Caco-2 (cell line): ENCODE data around the gene KLK15. TPM values are rescaled to one million over a fixed set of nuclear protein-coding genes. Genes with fewer than 3 reads are reported as not detected.

Experiments
- BruUV-seq: library from RNA; stranded (reverse); fragments of 400-500 nt; replicated peaks from 2 replicates; lab custom pipeline; 2021; lab: Mats Ljungman, UMichigan
- CTCF ChIA-PET: fragments of 300-600 bp; sonication (Branson Sonifier 250); formaldehyde crosslinking; loops from one replicate; lab custom pipeline; 2022; ENCODE audit warnings: antibody characterized with exemption; lab: Charles Lee
- POLR2A ChIA-PET: fragments of 300-600 bp; sonication (Branson Sonifier 250); formaldehyde crosslinking; loops from one replicate; lab custom pipeline; 2022; ENCODE audit warnings: antibody characterized with exemption; lab: Charles Lee
- DNase-seq, 2 experiments: peaks; one replicate each; pipeline versions ENCODE4 v3.0.0 to v3.0.0-alpha.2; 2020 to 2022
- H3K27me3 ChIP-seq: replicated peaks from 2 replicates; pipeline ENCODE4 v1.6.0; 2011; ENCODE audit warnings: low read length; ENCODE audit not compliant: control insufficient read depth, insufficient read depth
- H3K36me3 ChIP-seq: 2 replicates; pipeline ENCODE4 v1.5.1; 2011; ENCODE audit warnings: low read length; ENCODE audit not compliant: control insufficient read depth, insufficient read depth
- H3K4me1 ChIP-seq: fragments of 250-450 bp; sonication (Bioruptor Pico); 2 replicates; pipeline ENCODE4 v1.5.1; 2020; ENCODE audit warnings: mild to moderate bottlenecking
- H3K4me3 ChIP-seq: 2 replicates; pipeline ENCODE4 v1.5.1; 2011; ENCODE audit warnings: low read depth, mild to moderate bottlenecking, control low read depth, low read length
- H3K9me3 ChIP-seq: fragments of 250-450 bp; sonication (Bioruptor Pico); 2 replicates; pipeline ENCODE4 v1.5.1; 2020; ENCODE audit warnings: mild to moderate bottlenecking, moderate library complexity
- H3K27ac Mint-ChIP-seq: one replicate; pipeline ENCODE4 v1.8.0; 2022; ENCODE audit warnings: mixed read lengths; ENCODE audit not compliant: unreplicated experiment
- H3K27me3 Mint-ChIP-seq: one replicate; pipeline ENCODE4 v1.8.0; 2022; ENCODE audit warnings: mixed read lengths; ENCODE audit not compliant: insufficient read depth, unreplicated experiment
- H3K36me3 Mint-ChIP-seq: one replicate; pipeline ENCODE4 v1.8.0; 2022; ENCODE audit warnings: mild to moderate bottlenecking, mixed read lengths; ENCODE audit not compliant: insufficient read depth, unreplicated experiment
- H3K4me1 Mint-ChIP-seq: one replicate; pipeline ENCODE4 v1.8.0; 2022; ENCODE audit warnings: low read depth, mixed read lengths; ENCODE audit not compliant: unreplicated experiment
- H3K4me3 Mint-ChIP-seq: one replicate; pipeline ENCODE4 v1.8.0; 2022; ENCODE audit warnings: mild to moderate bottlenecking, moderate library complexity, mixed read lengths; ENCODE audit not compliant: unreplicated experiment
- H3K9me3 Mint-ChIP-seq: one replicate; pipeline ENCODE4 v1.8.0; 2022; ENCODE audit warnings: mixed read lengths; ENCODE audit not compliant: unreplicated experiment
- CTCF ChIP-seq, 2 experiments: fragments of 200-600 bp in 1 of 2; IDR thresholded peaks; 1 replicate in 1 of 2; 2 replicates in 1 of 2; pipeline versions ENCODE4 v1.5.1 to v1.8.0; 2011 to 2022; ENCODE audit warnings: antibody characterized with exemption in 1 of 2, control low read depth in 1 of 2, inconsistent platforms in 1 of 2, low read depth in 1 of 2, low read length in 1 of 2, mild to moderate bottlenecking in 1 of 2, moderate library complexity in 1 of 2; ENCODE audit not compliant: insufficient read depth in 1 of 2, severe bottlenecking in 1 of 2, unreplicated experiment in 1 of 2
- intact Hi-C: fragments of 100-400 bp; cut with micrococcal nuclease; formaldehyde crosslinking; loops from one replicate; pipeline ENCODE4 v1.10.0; 2022; ENCODE audit not compliant: unreplicated experiment
- total RNA-seq: library from RNA; stranded (reverse); gene quantifications from 2 replicates; pipeline ENCODE4 v1.2.3, GENCODE V29; 2022

KLK15 gene
- total RNA-seq, 1 experiment from 2014 or later: not detected

GRCh38 chr19:50776131-50776530 lies 57.2 kb downstream of the KLK15 start:
- intact Hi-C loops: no loop called here
- POLR2A ChIA-PET: no interaction called here
- Histone ChIP-seq H3K27me3 (no peaks in the 10 kb centered on the region), H3K4me1 (peaks cover 7% of the 10 kb centered on the region; the same call in 1 of the 2 replicates), H3K4me3 (no peak overlapping the region), H3K36me3 (no peaks in the 10 kb centered on the region), H3K9me3 (0 out of 2 replicates have a peak, but pooled peaks cover 4% of the 10 kb centered on the region)
- no TSS peak for BruUV-seq
- peaks cover 26% of the 10 kb centered on the region for H3K27me3 Mint-ChIP-seq
- H3K4me3 Mint-ChIP-seq: no peak overlapping the region
- no peak for DNase-seq
- H3K4me1 Mint-ChIP-seq: no peaks in the 10 kb centered on the region
- H3K9me3 Mint-ChIP-seq: no peaks in the 10 kb centered on the region
- peaks cover 6% of the 10 kb centered on the region for H3K36me3 Mint-ChIP-seq
- TF ChIP-seq CTCF (IDR thresholded peaks at IDR 0.05; ENCODE audit: insufficient read depth in 1 of 2, low read depth in 1 of 2, low read length in 1 of 2, severe bottlenecking in 1 of 2, unreplicated experiment in 1 of 2): no peak
- no peak overlapping the region for H3K27ac Mint-ChIP-seq
- CTCF ChIA-PET: no interaction called here

Other genes starting within 250 kb of the KLK15 start
- gene SYT3, start 193.7 kb downstream of the KLK15 start, total RNA-seq: 0.41 and 0.70 TPM in 2 replicates
- 0.41 TPM in 1 of 2 replicates, not detected in the other for gene C19orf81, start 184.1 kb downstream of the KLK15 start, total RNA-seq
- not detected in 2 replicates for gene SHANK1, start 113.8 kb downstream of the KLK15 start, total RNA-seq
- 0.51 and 1.1 TPM in 2 replicates for gene CLEC11A, start 110.2 kb downstream of the KLK15 start, total RNA-seq
- not detected in 2 replicates for gene GPR32, start 63.1 kb downstream of the KLK15 start, total RNA-seq
- gene ACP4, start 43.2 kb downstream of the KLK15 start, total RNA-seq: not detected in 2 replicates
- 0.73 and 1.1 TPM in 2 replicates for gene KLK1, start 9.8 kb downstream of the KLK15 start, total RNA-seq
- gene KLK3, start 21.3 kb upstream of the KLK15 start, total RNA-seq: not detected in 2 replicates
- gene KLK2, start 39.9 kb upstream of the KLK15 start, total RNA-seq: not detected in 2 replicates
- gene KLK4, start 77.8 kb upstream of the KLK15 start, total RNA-seq: not detected in 2 replicates
- not detected in 2 replicates for gene KLK5, start 119.5 kb upstream of the KLK15 start, total RNA-seq
- gene KLK6, start 136.0 kb upstream of the KLK15 start, total RNA-seq: 1.3 and 1.5 TPM in 2 replicates
- not detected in 2 replicates for gene KLK7, start 150.3 kb upstream of the KLK15 start, total RNA-seq
- gene KLK8, start 168.0 kb upstream of the KLK15 start, total RNA-seq: 1.7 TPM in 1 of 2 replicates, not detected in the other
- gene KLK10, start 186.1 kb upstream of the KLK15 start, total RNA-seq: not detected in 2 replicates
- gene KLK11, start 193.0 kb upstream of the KLK15 start, total RNA-seq: not detected in 2 replicates
- not detected in 2 replicates for gene KLK12, start 201.4 kb upstream of the KLK15 start, total RNA-seq
- gene KLK13, start 231.5 kb upstream of the KLK15 start, total RNA-seq: not detected in 2 replicates
- not detected in 2 replicates for gene KLK14, start 249.3 kb upstream of the KLK15 start, total RNA-seq